ENCODE data around the gene BCAN. TPM values are rescaled to one million over a fixed set of nuclear protein-coding genes. Genes with fewer than 3 reads are reported as not detected.

Gene BCAN
- total RNA-seq, 1 donor from 2014 or later = 2.0 TPM

GRCh38 chr1:156676114-156676819 is 34.4 kb downstream of the BCAN start:
- intact Hi-C loops (cut with DNase I) = loop anchor here (2.0 to 5.0 kb wide), 2 partner anchors 15 to 49 kb away; no protein-coding TSS in a partner anchor
- Histone ChIP-seq H3K27me3 (no peaks in the 10 kb centered on the region), H3K27ac (peak overlapping the region; percentile 91), H3K4me3 (peak overlapping the region; percentile 48 to 82), H3K9me3 (no peaks in the 10 kb centered on the region), H3K36me3 (no peaks in the 10 kb centered on the region), H3K4me1 (peaks cover 37% of the 10 kb centered on the region)
- DNase-seq (ENCODE audit: extremely low spot score in 2 of 2) = no peak
- TF ChIP-seq POLR2A (IDR thresholded peaks at IDR 0.05) (no peak), CTCF (IDR thresholded peaks at IDR 0.05) (no peak), POLR2AphosphoS5 (IDR thresholded peaks at IDR 0.05; ENCODE audit: insufficient read depth in 1 of 2, low read depth in 1 of 2) (no peak)

DNA sequence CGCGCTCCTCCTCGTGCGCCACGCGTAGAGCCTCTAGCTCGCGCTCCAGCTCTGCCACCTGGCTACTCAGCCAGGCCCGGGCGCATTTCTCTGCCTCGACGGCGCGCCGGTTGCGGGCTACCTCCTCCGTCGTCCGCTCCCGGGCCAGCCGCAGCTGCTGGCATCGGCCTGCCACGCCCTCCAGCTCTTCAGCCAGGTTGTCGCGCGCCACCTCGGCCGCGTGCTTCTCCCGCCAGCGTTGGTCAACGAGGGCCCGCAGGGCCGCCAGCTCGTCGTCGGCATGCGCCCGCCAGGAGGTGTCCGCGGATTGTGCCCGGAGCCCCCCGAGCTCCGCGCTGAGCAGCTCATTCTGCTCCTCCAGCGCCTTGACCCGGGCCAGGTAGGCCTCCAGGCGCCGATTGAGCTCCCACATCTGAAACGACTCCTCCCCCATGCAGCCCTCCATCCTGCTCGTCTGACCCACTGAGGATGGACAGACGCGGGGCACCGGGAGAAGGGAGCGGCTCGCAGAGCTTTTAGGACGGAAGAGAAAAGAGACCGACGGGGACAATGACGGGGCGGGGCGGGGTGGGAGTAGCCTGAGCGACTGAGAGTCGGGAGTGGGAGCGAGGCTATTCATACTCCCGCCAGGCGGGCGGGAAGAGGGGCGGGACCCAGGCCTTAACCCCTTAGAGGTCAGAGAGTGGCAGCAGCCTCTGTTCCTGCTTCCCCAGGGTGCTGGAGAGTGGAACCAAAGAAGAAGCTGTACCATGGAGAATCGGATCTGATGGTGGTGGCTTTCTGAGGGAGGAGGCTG is 35.1 kb downstream of the BCAN start, which contains the start of gene NES:
Gene NES (minus strand): TSS at position 588 of the 796 bp plus-strand sequence. CDS start 143 bp downstream, at position 445.
- H3K27me3 ChIP-seq = no peaks in the 10 kb centered on the region
- intact Hi-C loops (cut with DNase I) = loop anchor here (2.0 to 5.0 kb wide), 2 partner anchors 16 to 50 kb away; no protein-coding TSS in a partner anchor

GRCh38 chr1:156677616-156678596 is 36.0 kb downstream of the BCAN start:
- peak overlapping the region; percentile 48 to 82 for H3K4me3 ChIP-seq
- intact Hi-C loops (cut with DNase I) = loop anchor here (2.0 to 5.0 kb wide), 2 partner anchors 17 to 51 kb away; no protein-coding TSS in a partner anchor
- H3K9me3 ChIP-seq = no peaks in the 10 kb centered on the region
- H3K4me1 ChIP-seq = peaks cover 37% of the 10 kb centered on the region
- H3K36me3 ChIP-seq = no peaks in the 10 kb centered on the region
- no peak for DNase-seq (ENCODE audit: extremely low spot score in 2 of 2)
- TF ChIP-seq POLR2A (IDR thresholded peaks at IDR 0.05) (no peak), CTCF (IDR thresholded peaks at IDR 0.05) (peak; percentile 77 to 96 (median 80)), POLR2AphosphoS5 (IDR thresholded peaks at IDR 0.05; ENCODE audit: insufficient read depth in 1 of 2, low read depth in 1 of 2) (no peak)
- H3K27ac ChIP-seq = peak overlapping the region; percentile 91
- no peaks in the 10 kb centered on the region for H3K27me3 ChIP-seq

More for the DNA sequence above, 35.1 kb downstream of the BCAN start, which contains the start of gene NES:
- H3K4me1 ChIP-seq = peaks cover 37% of the 10 kb centered on the region
- no peaks in the 10 kb centered on the region for H3K9me3 ChIP-seq
- no peak for DNase-seq (ENCODE audit: extremely low spot score in 2 of 2)
- TF ChIP-seq CTCF (IDR thresholded peaks at IDR 0.05) (no peak), POLR2AphosphoS5 (IDR thresholded peaks at IDR 0.05; ENCODE audit: insufficient read depth in 1 of 2, low read depth in 1 of 2) (peak; percentile 17 to 81), POLR2A (IDR thresholded peaks at IDR 0.05) (peak in 1 of 2 donors; percentile 23)
- H3K27ac ChIP-seq = peak within 1 kb of the TSS; percentile 91
- no peaks in the 10 kb centered on the region for H3K36me3 ChIP-seq
- H3K4me3 ChIP-seq = peak within 1 kb of the TSS; percentile 48 to 82

DNA sequence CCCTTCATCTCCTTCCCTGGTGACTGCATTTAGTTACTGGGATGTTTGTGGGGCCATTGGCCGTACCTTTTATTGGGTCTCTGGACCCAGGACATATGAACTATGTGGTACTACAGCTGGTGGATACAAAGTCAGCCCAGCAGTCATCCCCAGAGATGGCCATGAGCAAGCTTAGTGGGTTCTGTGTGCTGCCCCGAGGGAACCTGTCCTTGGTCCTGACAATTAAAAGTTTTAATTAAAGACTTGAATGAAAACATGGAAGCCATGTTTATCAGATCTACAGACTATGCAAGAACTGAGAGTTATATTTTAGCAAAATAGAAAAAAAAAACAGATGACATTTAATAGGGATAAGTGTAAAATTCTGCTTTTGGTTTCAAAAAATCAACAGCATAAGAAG is 38.1 kb downstream of the BCAN start:
- intact Hi-C loops (cut with DNase I) = no loop called here
- TF ChIP-seq POLR2A (IDR thresholded peaks at IDR 0.05) = no peak
- no peak for TF ChIP-seq POLR2AphosphoS5 (IDR thresholded peaks at IDR 0.05; ENCODE audit: insufficient read depth in 1 of 2, low read depth in 1 of 2)
- no peak for TF ChIP-seq CTCF (IDR thresholded peaks at IDR 0.05)
- Histone ChIP-seq H3K4me3 (no peak overlapping the region), H3K27ac (no peak overlapping the region), H3K4me1 (peaks cover 27% of the 10 kb centered on the region), H3K36me3 (no peaks in the 10 kb centered on the region), H3K27me3 (no peaks in the 10 kb centered on the region), H3K9me3 (no peaks in the 10 kb centered on the region)
- no peak for DNase-seq (ENCODE audit: extremely low spot score in 2 of 2)
